ENCODE measurements around the gene TMEM170B.
"Not testable (repeated sequence)": the region's sequence is repeated elsewhere in the genome, so short reads cannot be mapped to it uniquely, and the experiment has no call there.

The TMEM170B gene

GRCh38 chr6:11538819-11539468, 1.4 kb downstream of the TMEM170B start:
- no peak overlapping the region for H3K4me3 ChIP-seq (ENCODE audit: low read length)
- no peak overlapping the region for H3K9ac ChIP-seq (ENCODE audit: low read length)

GRCh38 chr6:11542863-11543262, 5.3 kb downstream of the TMEM170B start:
- Histone ChIP-seq H3K9me3 (replicated peaks; ENCODE audit: insufficient read depth, low read length) (no peaks in the 10 kb centered on the region), H3K27me3 (replicated peaks; ENCODE audit: insufficient read depth, low read length) (0 out of 2 replicates have a peak, but pooled peaks cover 4% of the 10 kb centered on the region), H3K4me3 (ENCODE audit: low read length) (no peak overlapping the region), H3F3A (ENCODE audit: insufficient read depth, low read length) (0 out of 2 replicates have a peak, but pooled peaks cover 6% of the 10 kb centered on the region), H4K20me1 (ENCODE audit: insufficient read depth, low read length) (no peaks in the 10 kb centered on the region), H3K4me2 (ENCODE audit: low read depth, low read length) (no peak overlapping the region), H3K27ac (ENCODE audit: low read length) (no peak overlapping the region), H3K79me2 (ENCODE audit: low read length) (no peaks in the 10 kb centered on the region), H3K36me3 (replicated peaks; ENCODE audit: insufficient read depth, low read length) (no peaks in the 10 kb centered on the region), H2AFZ (ENCODE audit: low read length) (no peak overlapping the region), H3K9ac (ENCODE audit: low read length) (no peak overlapping the region), H3K9me2 (replicated peaks; ENCODE audit: insufficient read depth, low read length) (no peaks in the 10 kb centered on the region), H3K4me1 (ENCODE audit: low read length) (no peaks in the 10 kb centered on the region)
- TF ChIP-seq, protein P1, sequence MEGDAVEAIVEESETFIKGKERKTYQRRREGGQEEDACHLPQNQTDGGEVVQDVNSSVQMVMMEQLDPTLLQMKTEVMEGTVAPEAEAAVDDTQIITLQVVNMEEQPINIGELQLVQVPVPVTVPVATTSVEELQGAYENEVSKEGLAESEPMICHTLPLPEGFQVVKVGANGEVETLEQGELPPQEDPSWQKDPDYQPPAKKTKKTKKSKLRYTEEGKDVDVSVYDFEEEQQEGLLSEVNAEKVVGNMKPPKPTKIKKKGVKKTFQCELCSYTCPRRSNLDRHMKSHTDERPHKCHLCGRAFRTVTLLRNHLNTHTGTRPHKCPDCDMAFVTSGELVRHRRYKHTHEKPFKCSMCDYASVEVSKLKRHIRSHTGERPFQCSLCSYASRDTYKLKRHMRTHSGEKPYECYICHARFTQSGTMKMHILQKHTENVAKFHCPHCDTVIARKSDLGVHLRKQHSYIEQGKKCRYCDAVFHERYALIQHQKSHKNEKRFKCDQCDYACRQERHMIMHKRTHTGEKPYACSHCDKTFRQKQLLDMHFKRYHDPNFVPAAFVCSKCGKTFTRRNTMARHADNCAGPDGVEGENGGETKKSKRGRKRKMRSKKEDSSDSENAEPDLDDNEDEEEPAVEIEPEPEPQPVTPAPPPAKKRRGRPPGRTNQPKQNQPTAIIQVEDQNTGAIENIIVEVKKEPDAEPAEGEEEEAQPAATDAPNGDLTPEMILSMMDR (IDR thresholded peaks at IDR 0.05; ENCODE audit: low read length): no peak
- TF ChIP-seq EZH2 (optimal IDR thresholded peaks at IDR 0.05; ENCODE audit: low read depth, low read length): no peak
- TF ChIP-seq EZH2phosphoT487 (IDR thresholded peaks at IDR 0.05; ENCODE audit: low read length): no peak
- DNase-seq: no peak

More at GRCh38 chr6:11538819-11539468, 1.4 kb downstream of the TMEM170B start:
- no peak overlapping the region for H2AFZ ChIP-seq (ENCODE audit: low read length)
- DNase-seq: no peak
- TF ChIP-seq, protein P1 (IDR thresholded peaks at IDR 0.05; ENCODE audit: low read length): no peak
- TF ChIP-seq EZH2 (optimal IDR thresholded peaks at IDR 0.05; ENCODE audit: low read depth, low read length): no peak
- TF ChIP-seq EZH2phosphoT487 (IDR thresholded peaks at IDR 0.05; ENCODE audit: low read length): no peak
- H3K79me2 ChIP-seq (ENCODE audit: low read length): no peaks in the 10 kb centered on the region
- peaks cover 19% of the 10 kb centered on the region for H3F3A ChIP-seq (ENCODE audit: insufficient read depth, low read length)
- no peaks in the 10 kb centered on the region for H3K9me3 ChIP-seq (replicated peaks; ENCODE audit: insufficient read depth, low read length)
- H3K9me2 ChIP-seq (replicated peaks; ENCODE audit: insufficient read depth, low read length): no peaks in the 10 kb centered on the region
- H3K4me2 ChIP-seq (ENCODE audit: low read depth, low read length): no peak overlapping the region; the same call in 1 of the 2 replicates
- 0 out of 2 replicates have a peak, but pooled peaks cover 4% of the 10 kb centered on the region for H3K4me1 ChIP-seq (ENCODE audit: low read length)
- H3K27me3 ChIP-seq (replicated peaks; ENCODE audit: insufficient read depth, low read length): peaks cover 4% of the 10 kb centered on the region; the same call in 1 of the 2 replicates
- no peak overlapping the region for H3K27ac ChIP-seq (ENCODE audit: low read length)
- no peaks in the 10 kb centered on the region for H3K36me3 ChIP-seq (replicated peaks; ENCODE audit: insufficient read depth, low read length)
- H4K20me1 ChIP-seq (ENCODE audit: insufficient read depth, low read length): 0 out of 2 replicates have a peak, but pooled peaks cover 3% of the 10 kb centered on the region

- no peak overlapping the region for H2AFZ ChIP-seq (ENCODE audit: low read length)
- TF ChIP-seq EZH2phosphoT487 (IDR thresholded peaks at IDR 0.05; ENCODE audit: low read length): no peak
- TF ChIP-seq, protein P1 (IDR thresholded peaks at IDR 0.05; ENCODE audit: low read length): no peak
- TF ChIP-seq EZH2 (optimal IDR thresholded peaks at IDR 0.05; ENCODE audit: low read depth, low read length): no peak
- H3K79me2 ChIP-seq (ENCODE audit: low read length): no peaks in the 10 kb centered on the region
- H3K4me2 ChIP-seq (ENCODE audit: low read depth, low read length): no peak overlapping the region
- 0 out of 2 replicates have a peak, but pooled peaks cover 3% of the 10 kb centered on the region for H3F3A ChIP-seq (ENCODE audit: insufficient read depth, low read length)
- H3K9ac ChIP-seq (ENCODE audit: low read length): no peak overlapping the region
- no peaks in the 10 kb centered on the region for H3K9me2 ChIP-seq (replicated peaks; ENCODE audit: insufficient read depth, low read length)
- H3K4me3 ChIP-seq (ENCODE audit: low read length): no peak overlapping the region
- no peaks in the 10 kb centered on the region for H3K9me3 ChIP-seq (replicated peaks; ENCODE audit: insufficient read depth, low read length)
- no peak for DNase-seq
- H4K20me1 ChIP-seq (ENCODE audit: insufficient read depth, low read length): no peaks in the 10 kb centered on the region
- H3K4me1 ChIP-seq (ENCODE audit: low read length): no peaks in the 10 kb centered on the region
- no peaks in the 10 kb centered on the region for H3K27me3 ChIP-seq (replicated peaks; ENCODE audit: insufficient read depth, low read length)
- H3K36me3 ChIP-seq (replicated peaks; ENCODE audit: insufficient read depth, low read length): no peaks in the 10 kb centered on the region
- H3K27ac ChIP-seq (ENCODE audit: low read length): no peak overlapping the region
These were observed 6.5 kb downstream of the TMEM170B start for GRCh38 chr6:11543919-11544518.

DNA sequence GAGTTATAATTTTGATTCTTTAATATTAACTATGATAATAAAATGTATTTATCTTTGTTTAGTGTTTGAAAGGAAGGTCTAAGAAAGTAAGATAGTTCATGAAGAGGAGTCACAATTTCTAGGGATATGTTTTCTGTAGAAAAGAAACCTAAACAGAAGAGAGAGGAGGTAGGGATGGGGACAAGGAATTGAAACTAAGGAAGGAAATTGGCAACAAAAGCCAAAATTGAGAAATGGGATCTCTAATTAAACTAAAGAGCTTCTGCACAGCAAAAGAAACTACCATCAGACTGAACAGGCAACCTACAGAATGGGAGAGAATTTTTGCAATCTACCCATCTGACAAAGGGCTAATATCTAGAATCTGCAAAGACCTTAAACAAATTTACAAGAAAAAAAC, 10.3 kb downstream of the TMEM170B start:
- H3K9ac ChIP-seq (ENCODE audit: low read length); H3K4me3 ChIP-seq (ENCODE audit: low read length); H3K4me1 ChIP-seq (ENCODE audit: low read length); H3K9me2 ChIP-seq (replicated peaks; ENCODE audit: insufficient read depth, low read length); H3K9me3 ChIP-seq (replicated peaks; ENCODE audit: insufficient read depth, low read length); H3K79me2 ChIP-seq (ENCODE audit: low read length); H3F3A ChIP-seq (ENCODE audit: insufficient read depth, low read length); H3K36me3 ChIP-seq (replicated peaks; ENCODE audit: insufficient read depth, low read length); DNase-seq; H3K4me2 ChIP-seq (ENCODE audit: low read depth, low read length); H2AFZ ChIP-seq (ENCODE audit: low read length); H3K27me3 ChIP-seq (replicated peaks; ENCODE audit: insufficient read depth, low read length); H4K20me1 ChIP-seq (ENCODE audit: insufficient read depth, low read length); H3K27ac ChIP-seq (ENCODE audit: low read length): not testable (repeated sequence)

GRCh38 chr6:11548578-11548977, 11.0 kb downstream of the TMEM170B start:
- not testable (repeated sequence) for H3K9me2 ChIP-seq (replicated peaks; ENCODE audit: insufficient read depth, low read length); H2AFZ ChIP-seq (ENCODE audit: low read length); H3K4me2 ChIP-seq (ENCODE audit: low read depth, low read length); H3K4me1 ChIP-seq (ENCODE audit: low read length); H3K27ac ChIP-seq (ENCODE audit: low read length); H3K79me2 ChIP-seq (ENCODE audit: low read length); H3K9me3 ChIP-seq (replicated peaks; ENCODE audit: insufficient read depth, low read length); H3K36me3 ChIP-seq (replicated peaks; ENCODE audit: insufficient read depth, low read length); H3K4me3 ChIP-seq (ENCODE audit: low read length); H3K9ac ChIP-seq (ENCODE audit: low read length); H4K20me1 ChIP-seq (ENCODE audit: insufficient read depth, low read length); H3F3A ChIP-seq (ENCODE audit: insufficient read depth, low read length); H3K27me3 ChIP-seq (replicated peaks; ENCODE audit: insufficient read depth, low read length); DNase-seq
